Measurements from ENCODE around the gene MYO3B.

The MYO3B gene

GRCh38 chr2:170503563-170503962 is 325.6 kb downstream of the MYO3B start:
- TF ChIP-seq, protein P1, sequence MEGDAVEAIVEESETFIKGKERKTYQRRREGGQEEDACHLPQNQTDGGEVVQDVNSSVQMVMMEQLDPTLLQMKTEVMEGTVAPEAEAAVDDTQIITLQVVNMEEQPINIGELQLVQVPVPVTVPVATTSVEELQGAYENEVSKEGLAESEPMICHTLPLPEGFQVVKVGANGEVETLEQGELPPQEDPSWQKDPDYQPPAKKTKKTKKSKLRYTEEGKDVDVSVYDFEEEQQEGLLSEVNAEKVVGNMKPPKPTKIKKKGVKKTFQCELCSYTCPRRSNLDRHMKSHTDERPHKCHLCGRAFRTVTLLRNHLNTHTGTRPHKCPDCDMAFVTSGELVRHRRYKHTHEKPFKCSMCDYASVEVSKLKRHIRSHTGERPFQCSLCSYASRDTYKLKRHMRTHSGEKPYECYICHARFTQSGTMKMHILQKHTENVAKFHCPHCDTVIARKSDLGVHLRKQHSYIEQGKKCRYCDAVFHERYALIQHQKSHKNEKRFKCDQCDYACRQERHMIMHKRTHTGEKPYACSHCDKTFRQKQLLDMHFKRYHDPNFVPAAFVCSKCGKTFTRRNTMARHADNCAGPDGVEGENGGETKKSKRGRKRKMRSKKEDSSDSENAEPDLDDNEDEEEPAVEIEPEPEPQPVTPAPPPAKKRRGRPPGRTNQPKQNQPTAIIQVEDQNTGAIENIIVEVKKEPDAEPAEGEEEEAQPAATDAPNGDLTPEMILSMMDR (IDR thresholded peaks at IDR 0.05; ENCODE audit: low read length, missing control alignments), result no peak
- no peak for DNase-seq (ENCODE audit: low read depth)
- H3K4me3 ChIP-seq (replicated peaks; ENCODE audit: low read depth, low read length), result no peak overlapping the region

DNA sequence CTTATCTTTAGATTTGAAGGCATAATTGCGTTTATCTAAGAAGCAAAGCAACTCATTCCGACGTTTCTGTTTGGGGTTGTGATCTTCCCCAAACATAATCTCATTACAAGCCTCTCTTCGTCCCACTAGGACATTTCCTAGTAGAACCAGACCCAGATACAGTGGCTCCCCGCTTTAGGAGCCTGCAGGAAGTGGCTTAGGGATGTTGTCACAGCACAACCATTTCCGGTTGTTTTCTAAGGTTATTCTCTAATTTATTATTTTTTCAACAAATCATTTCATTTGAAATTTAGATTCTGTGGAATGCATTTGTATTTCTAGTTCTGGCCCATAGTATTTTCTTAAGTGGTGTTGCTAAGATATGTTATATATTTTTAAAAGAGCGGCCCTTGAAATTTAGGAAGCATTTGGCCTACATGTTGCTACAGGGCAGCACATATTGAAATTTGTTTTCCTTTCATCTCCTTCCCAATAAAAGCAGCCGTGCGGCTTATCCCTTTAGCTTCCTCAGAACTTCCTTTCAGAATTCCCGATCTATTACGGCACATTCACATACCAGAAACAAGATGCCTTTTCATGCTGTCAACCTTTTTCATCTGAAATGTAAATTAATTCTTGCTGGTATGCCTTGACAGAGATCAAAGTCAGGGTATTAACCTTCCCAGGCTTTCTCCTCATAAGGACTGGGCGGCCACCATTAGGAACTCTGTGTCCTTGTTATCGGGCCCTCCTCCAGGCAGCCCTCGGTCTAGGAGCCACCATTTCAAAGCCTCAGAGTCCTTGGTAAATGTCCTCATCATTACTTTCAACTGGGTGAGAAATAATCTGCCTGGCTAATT is 326.2 kb downstream of the MYO3B start:
- DNase-seq (ENCODE audit: low read depth), result peak; percentile 23
- TF ChIP-seq, protein P1 (IDR thresholded peaks at IDR 0.05; ENCODE audit: low read length, missing control alignments), result no peak
- H3K4me3 ChIP-seq (replicated peaks; ENCODE audit: low read depth, low read length), result no peak overlapping the region

DNA sequence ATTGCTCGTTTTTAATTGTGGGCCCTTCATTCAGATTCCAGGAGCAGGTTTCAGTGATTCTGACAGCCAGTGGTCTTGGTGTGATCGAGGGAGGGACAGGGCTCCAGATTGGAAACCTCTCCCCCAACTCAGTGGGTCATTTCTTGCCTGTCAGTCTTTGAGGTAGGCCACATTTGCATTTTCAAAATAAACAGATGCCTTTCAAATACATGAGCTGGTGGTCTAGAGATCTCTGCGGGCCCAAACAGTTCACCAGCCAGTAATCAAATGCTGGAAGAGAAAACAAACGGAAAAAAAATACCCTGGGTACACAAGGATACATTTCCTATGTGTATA is 326.8 kb downstream of the MYO3B start:
- no peak overlapping the region for H3K4me3 ChIP-seq (replicated peaks; ENCODE audit: low read depth, low read length)
- DNase-seq (ENCODE audit: low read depth), result no peak
- TF ChIP-seq, protein P1 (IDR thresholded peaks at IDR 0.05; ENCODE audit: low read length, missing control alignments), result no peak

DNA sequence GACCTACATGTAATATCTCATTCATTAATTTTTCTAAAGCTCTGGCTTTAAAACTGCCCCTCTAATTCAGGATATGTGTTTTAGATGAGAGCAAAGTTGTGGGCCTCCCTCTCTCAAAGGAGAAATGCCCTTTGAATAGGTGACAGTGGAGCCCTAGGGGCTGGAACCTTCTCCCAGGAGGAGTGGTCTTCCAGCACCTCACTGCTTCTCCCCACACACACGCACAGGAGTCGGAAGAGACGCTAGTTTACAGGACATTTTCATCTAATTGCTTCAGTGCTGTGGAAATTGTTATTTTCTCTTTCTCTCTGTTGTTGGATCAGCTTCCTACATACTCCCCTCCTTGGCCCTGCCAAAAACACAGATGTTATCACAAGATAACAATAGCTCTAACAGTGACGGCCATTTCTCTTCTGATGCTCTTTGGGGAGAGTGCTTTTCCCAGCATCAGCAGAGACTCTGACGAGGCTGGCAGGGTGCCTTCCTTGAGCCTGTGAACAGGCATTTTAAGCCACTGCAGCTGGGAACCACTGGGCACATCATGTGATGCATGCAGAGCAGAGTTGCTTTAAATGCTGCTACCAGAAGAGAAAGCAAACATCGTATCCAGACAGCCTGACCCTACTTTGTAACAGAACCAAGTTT is 327.8 kb downstream of the MYO3B start:
- DNase-seq (ENCODE audit: low read depth), result peak; percentile 22

GRCh38 chr2:170509452-170510193 is 331.7 kb downstream of the MYO3B start:
- no peak overlapping the region for H3K4me3 ChIP-seq (replicated peaks; ENCODE audit: low read depth, low read length)
- DNase-seq (ENCODE audit: low read depth), result no peak
- TF ChIP-seq, protein P1 (IDR thresholded peaks at IDR 0.05; ENCODE audit: low read length, missing control alignments), result no peak

More for the DNA sequence above, 327.8 kb downstream of the MYO3B start:
- TF ChIP-seq, protein P1 (IDR thresholded peaks at IDR 0.05; ENCODE audit: low read length, missing control alignments), result no peak
- H3K4me3 ChIP-seq (replicated peaks; ENCODE audit: low read depth, low read length), result no peak overlapping the region

DNA sequence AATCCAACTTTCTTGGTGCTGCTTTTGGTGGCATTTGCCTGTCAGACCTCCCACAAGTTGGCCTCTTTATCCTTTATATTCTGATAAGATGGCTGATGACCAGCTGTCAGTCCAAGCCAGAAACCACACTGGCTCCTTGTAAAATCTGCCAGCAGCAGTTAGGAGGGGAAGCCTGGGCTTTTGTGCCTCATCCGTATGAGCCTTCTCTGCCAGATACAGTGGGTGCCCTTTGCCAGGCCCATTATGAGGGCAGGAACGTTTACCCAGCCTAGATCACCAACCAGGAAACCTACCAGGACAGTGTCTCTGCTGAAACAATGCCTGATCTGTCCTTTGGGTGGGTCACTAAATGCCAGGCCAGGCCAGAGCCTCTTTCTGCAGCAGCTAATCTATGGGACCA is 334.3 kb downstream of the MYO3B start:
- no peak for DNase-seq (ENCODE audit: low read depth)
- no peak overlapping the region for H3K4me3 ChIP-seq (replicated peaks; ENCODE audit: low read depth, low read length)
- TF ChIP-seq, protein P1 (IDR thresholded peaks at IDR 0.05; ENCODE audit: low read length, missing control alignments), result no peak
